ENCODE results near the gene KCND2. TPM values are rescaled to one million over a fixed set of nuclear protein-coding genes. Genes with fewer than 3 reads are reported as not detected.

The KCND2 gene
- polyA plus RNA-seq, 3 donors = not detected

DNA sequence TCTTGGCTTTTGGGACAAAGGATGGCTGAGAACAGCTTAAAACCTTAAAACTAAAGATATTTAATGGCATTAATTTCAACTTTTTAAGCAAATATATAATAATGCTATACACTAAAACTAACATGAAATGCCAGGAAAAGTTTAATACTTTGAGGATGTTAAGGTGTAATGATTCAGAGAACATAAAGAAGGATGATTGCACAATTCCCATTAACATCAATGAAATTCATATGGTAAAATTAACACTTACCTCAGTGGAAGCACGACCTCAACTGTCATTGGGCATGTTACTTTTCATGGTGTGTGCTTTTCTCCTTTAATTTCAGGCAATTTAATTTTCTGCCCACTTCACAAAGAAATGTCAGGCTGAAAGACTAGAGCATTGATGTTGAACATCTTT lies 171.7 kb downstream of the KCND2 start:
- Histone ChIP-seq H4K20me1 (ENCODE audit: insufficient read depth, low read length) (no peaks in the 10 kb centered on the region), H3K36me3 (replicated peaks in 1 of 2; ENCODE audit: control insufficient read depth in 1 of 2, insufficient read depth in 2 of 2, low read length in 2 of 2) (no peaks in the 10 kb centered on the region), H3K4me1 (ENCODE audit: control insufficient read depth in 1 of 2, insufficient read depth in 2 of 2, low read length in 2 of 2) (no peaks in the 10 kb centered on the region), H3K4me3 (replicated peaks in 1 of 3; ENCODE audit: low read depth in 2 of 3, low read length in 3 of 3) (no peak overlapping the region), H3K79me2 (ENCODE audit: insufficient read depth, low read length) (no peaks in the 10 kb centered on the region), H3K9ac (ENCODE audit: insufficient read depth, low read length, poor library complexity, severe bottlenecking) (no peak overlapping the region), H3K9me3 (replicated peaks in 1 of 2; ENCODE audit: control insufficient read depth in 1 of 2, insufficient read depth in 1 of 2, low read length in 2 of 2) (no peaks in the 10 kb centered on the region), H3K4me2 (replicated peaks; ENCODE audit: extremely low read depth, low read length, poor library complexity, severe bottlenecking) (no peak overlapping the region), H3K27me3 (ENCODE audit: control insufficient read depth in 2 of 2, insufficient read depth in 2 of 2, low read length in 2 of 2) (no peaks in the 10 kb centered on the region), H3K27ac (ENCODE audit: low read depth in 1 of 2, low read length in 2 of 2) (no peak overlapping the region), H2AFZ (ENCODE audit: insufficient read depth, low read depth, low read length, poor library complexity, severe bottlenecking) (no peak overlapping the region)
- no peak for DNase-seq
- H3K9me3 Mint-ChIP-seq = peaks cover 0 to 2% (median 0%) of the 10 kb centered on the region in 7 donors
- TF ChIP-seq, protein P1, sequence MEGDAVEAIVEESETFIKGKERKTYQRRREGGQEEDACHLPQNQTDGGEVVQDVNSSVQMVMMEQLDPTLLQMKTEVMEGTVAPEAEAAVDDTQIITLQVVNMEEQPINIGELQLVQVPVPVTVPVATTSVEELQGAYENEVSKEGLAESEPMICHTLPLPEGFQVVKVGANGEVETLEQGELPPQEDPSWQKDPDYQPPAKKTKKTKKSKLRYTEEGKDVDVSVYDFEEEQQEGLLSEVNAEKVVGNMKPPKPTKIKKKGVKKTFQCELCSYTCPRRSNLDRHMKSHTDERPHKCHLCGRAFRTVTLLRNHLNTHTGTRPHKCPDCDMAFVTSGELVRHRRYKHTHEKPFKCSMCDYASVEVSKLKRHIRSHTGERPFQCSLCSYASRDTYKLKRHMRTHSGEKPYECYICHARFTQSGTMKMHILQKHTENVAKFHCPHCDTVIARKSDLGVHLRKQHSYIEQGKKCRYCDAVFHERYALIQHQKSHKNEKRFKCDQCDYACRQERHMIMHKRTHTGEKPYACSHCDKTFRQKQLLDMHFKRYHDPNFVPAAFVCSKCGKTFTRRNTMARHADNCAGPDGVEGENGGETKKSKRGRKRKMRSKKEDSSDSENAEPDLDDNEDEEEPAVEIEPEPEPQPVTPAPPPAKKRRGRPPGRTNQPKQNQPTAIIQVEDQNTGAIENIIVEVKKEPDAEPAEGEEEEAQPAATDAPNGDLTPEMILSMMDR (IDR thresholded peaks at IDR 0.05) = no peak
- H3K27ac Mint-ChIP-seq = no peak overlapping the region
- intact Hi-C loops (cut with micrococcal nuclease) = no loop called here
- no peak overlapping the region for H3K4me3 Mint-ChIP-seq
- WGBS (ENCODE audit: insufficient coverage) = no CpG with 5 or more reads among the region's 1 CpG
- H3K27me3 Mint-ChIP-seq (ENCODE audit: low read depth in 3 of 3) = no peaks in the 10 kb centered on the region
- H3K4me1 Mint-ChIP-seq = no peaks in the 10 kb centered on the region
- H3K36me3 Mint-ChIP-seq = no peaks in the 10 kb centered on the region

DNA sequence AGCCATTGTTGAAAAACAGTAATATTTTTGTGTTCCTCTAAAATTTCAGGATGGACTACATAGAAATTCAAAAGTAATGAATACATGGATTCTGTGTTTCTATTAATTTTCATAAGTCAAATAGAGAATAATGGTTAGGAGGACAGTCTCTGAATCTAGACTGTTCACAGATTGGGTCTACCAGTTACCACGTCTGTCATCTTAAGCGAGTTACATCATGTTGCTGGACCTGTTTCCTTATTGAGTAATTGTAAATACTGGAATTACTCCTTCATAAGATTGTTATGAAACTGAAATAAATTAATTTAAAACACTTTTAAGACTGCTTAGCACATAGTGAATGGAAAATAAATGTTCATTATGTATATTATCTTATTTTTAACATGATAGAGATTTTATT lies 172.3 kb downstream of the KCND2 start:
- no peaks in the 10 kb centered on the region for H3K36me3 Mint-ChIP-seq
- TF ChIP-seq, protein P1 (IDR thresholded peaks at IDR 0.05) = no peak
- Histone ChIP-seq H3K4me3 (replicated peaks in 1 of 3; ENCODE audit: low read depth in 2 of 3, low read length in 3 of 3) (no peak overlapping the region), H3K9ac (ENCODE audit: insufficient read depth, low read length, poor library complexity, severe bottlenecking) (no peak overlapping the region), H3K27ac (ENCODE audit: low read depth in 1 of 2, low read length in 2 of 2) (no peak overlapping the region), H2AFZ (ENCODE audit: insufficient read depth, low read depth, low read length, poor library complexity, severe bottlenecking) (no peak overlapping the region), H3K4me1 (ENCODE audit: control insufficient read depth in 1 of 2, insufficient read depth in 2 of 2, low read length in 2 of 2) (no peaks in the 10 kb centered on the region), H3K4me2 (replicated peaks; ENCODE audit: extremely low read depth, low read length, poor library complexity, severe bottlenecking) (no peak overlapping the region), H3K27me3 (ENCODE audit: control insufficient read depth in 2 of 2, insufficient read depth in 2 of 2, low read length in 2 of 2) (no peaks in the 10 kb centered on the region), H3K9me3 (replicated peaks in 1 of 2; ENCODE audit: control insufficient read depth in 1 of 2, insufficient read depth in 1 of 2, low read length in 2 of 2) (no peaks in the 10 kb centered on the region), H4K20me1 (ENCODE audit: insufficient read depth, low read length) (no peaks in the 10 kb centered on the region), H3K36me3 (replicated peaks in 1 of 2; ENCODE audit: control insufficient read depth in 1 of 2, insufficient read depth in 2 of 2, low read length in 2 of 2) (no peaks in the 10 kb centered on the region), H3K79me2 (ENCODE audit: insufficient read depth, low read length) (no peaks in the 10 kb centered on the region)
- peaks cover 0 to 4% (median 0%) of the 10 kb centered on the region in 7 donors for H3K9me3 Mint-ChIP-seq
- H3K4me1 Mint-ChIP-seq = no peaks in the 10 kb centered on the region
- no peak overlapping the region for H3K27ac Mint-ChIP-seq
- no peak for DNase-seq
- no peak overlapping the region for H3K4me3 Mint-ChIP-seq
- intact Hi-C loops (cut with micrococcal nuclease) = no loop called here
- no CpG with 5 or more reads among the region's 2 CpGs for WGBS (ENCODE audit: insufficient coverage)
- peaks cover 0 to 2% (median 0%) of the 10 kb centered on the region in 3 donors for H3K27me3 Mint-ChIP-seq (ENCODE audit: low read depth in 3 of 3)

Measured in CD14-positive monocyte (primary cell).